IPS-18c (cell line): ENCODE measurements around the gene ATP5MG.
"Not testable (repeated sequence)": the region's sequence is repeated elsewhere in the genome, so short reads cannot be mapped to it uniquely, and the experiment has no call there.

Experiments
- H3K4me3 ChIP-seq: 2 replicates; pipeline ENCODE4 v1.7.0; 2013; ENCODE audit warnings: low read depth, mild to moderate bottlenecking, low read length, moderate library complexity; ENCODE audit not compliant: insufficient read depth
- H3K9me3 ChIP-seq: one replicate; pipeline ENCODE4 v1.6.1; 2013; ENCODE audit warnings: mild to moderate bottlenecking, low read length, moderate library complexity; ENCODE audit not compliant: control insufficient read depth, insufficient read depth

Gene ATP5MG

GRCh38 chr11:118398791-118399559, 2.4 kb upstream of the ATP5MG start:
- H3K4me3 ChIP-seq, result no peak overlapping the region

GRCh38 chr11:118401880-118402590, 629 bp downstream of the ATP5MG start:
- peak overlapping the region; percentile 96 for H3K4me3 ChIP-seq
- no peaks in the 10 kb centered on the region for H3K9me3 ChIP-seq

More at GRCh38 chr11:118398791-118399559, 2.4 kb upstream of the ATP5MG start:
- no peaks in the 10 kb centered on the region for H3K9me3 ChIP-seq

DNA sequence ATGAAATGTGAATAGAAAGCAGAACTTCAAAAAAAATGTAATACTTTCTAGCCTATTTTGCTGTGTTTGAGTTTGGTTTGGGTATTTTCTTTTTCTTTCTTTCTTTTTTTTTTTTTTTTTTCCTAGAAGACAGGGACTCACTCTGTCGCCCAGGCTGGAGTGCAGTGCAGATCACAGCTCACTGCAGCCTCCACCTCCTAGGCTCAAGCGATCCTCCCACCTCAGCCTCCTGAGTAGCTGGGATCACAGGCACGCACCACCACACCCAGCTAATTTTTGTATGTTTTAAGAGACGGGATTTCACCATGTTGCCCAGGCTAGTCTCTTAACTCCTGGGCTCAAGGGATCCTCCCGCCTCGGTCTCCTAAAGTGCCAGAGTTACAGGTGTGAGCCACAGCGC, 1.2 kb downstream of the ATP5MG start:
- peak overlapping the region; percentile 96; the same call in 1 of the 2 replicates for H3K4me3 ChIP-seq
- H3K9me3 ChIP-seq, result not testable (repeated sequence)

DNA sequence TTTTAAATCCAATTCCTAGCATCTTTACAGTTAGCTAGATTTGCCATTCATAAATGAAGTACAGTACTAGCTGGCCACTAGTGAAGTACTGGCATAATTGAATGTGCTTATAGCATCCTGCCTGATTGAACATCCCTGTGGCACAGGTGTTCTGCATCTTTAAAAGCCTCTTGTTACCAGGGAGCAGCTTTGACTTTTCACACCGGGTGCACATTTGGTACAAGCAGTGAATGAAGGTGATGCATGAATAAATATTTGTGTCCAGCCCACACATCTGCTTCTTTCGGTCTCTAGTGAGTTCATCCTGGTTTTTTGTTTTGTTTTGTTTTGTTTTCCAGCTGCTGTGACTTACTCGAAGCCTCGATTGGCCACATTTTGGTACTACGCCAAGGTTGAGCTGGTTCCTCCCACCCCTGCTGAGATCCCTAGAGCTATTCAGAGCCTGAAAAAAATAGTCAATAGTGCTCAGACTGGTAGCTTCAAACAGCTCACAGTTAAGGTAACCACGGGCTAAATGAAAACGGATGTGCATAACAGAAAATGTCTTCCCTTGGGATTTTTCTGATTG, 5.3 kb downstream of the ATP5MG start:
- H3K4me3 ChIP-seq, result no peak overlapping the region

DNA sequence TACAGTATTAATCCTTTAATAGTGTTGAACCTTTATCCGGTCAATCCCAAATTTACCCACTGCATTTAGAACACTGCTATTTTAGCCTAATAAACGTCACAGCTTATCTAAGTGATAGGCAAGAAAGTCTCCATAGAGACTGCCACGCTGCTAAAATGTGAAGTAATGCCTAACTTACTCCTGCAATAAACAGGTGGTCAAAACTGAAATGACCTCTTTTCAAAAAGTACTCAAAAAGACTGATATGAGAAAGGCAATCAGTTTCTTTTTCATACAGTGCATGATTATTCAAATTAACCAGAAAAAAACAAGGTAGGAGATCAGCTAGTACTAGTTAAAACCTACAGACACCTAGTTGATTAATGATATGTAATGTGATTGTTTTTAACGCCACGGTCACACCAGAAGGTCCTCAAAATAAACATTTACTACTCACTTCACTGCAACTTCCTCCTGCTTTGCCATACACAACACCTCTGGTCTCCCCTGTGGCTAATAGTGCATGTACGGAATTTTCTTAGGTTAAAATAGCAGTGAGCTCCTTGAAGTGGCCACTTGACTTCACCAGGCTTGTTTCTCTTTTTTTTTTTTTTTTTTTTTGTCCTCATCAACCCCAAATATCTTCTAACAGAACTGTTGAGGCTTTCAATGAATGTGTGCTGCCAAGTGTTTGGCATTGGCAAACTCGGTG, 8.8 kb downstream of the ATP5MG start:
- no peaks in the 10 kb centered on the region for H3K9me3 ChIP-seq
- H3K4me3 ChIP-seq, result no peak overlapping the region

More for the DNA sequence above, 5.3 kb downstream of the ATP5MG start:
- no peaks in the 10 kb centered on the region for H3K9me3 ChIP-seq

DNA sequence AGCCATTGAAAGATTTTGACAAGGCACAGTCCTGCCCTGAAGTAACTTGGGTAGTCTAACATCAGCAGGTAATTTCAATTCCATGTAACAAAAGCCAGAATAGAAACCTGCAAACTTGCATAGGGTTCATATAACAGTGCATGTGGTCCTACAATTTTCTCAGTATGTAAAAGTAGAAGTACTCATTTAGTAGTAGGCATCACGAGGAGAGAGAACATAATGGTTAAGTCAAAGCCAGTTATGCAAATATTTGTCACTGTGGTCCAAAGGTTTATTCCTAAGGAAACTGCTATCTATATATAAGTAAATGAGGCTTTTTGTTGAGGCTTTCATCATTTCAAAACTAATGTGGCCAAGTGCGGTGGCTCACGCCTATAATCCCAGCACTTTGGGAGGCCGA, 10.1 kb downstream of the ATP5MG start:
- no peaks in the 10 kb centered on the region for H3K9me3 ChIP-seq
- no peak overlapping the region for H3K4me3 ChIP-seq

- no peaks in the 10 kb centered on the region for H3K9me3 ChIP-seq
- no peak overlapping the region for H3K4me3 ChIP-seq
Measured at GRCh38 chr11:118412921-118413320, 11.5 kb downstream of the ATP5MG start.

- Histone ChIP-seq H3K9me3 (no peaks in the 10 kb centered on the region), H3K4me3 (no peak overlapping the region)
Measured at GRCh38 chr11:118415062-118415738, 13.8 kb downstream of the ATP5MG start.

DNA sequence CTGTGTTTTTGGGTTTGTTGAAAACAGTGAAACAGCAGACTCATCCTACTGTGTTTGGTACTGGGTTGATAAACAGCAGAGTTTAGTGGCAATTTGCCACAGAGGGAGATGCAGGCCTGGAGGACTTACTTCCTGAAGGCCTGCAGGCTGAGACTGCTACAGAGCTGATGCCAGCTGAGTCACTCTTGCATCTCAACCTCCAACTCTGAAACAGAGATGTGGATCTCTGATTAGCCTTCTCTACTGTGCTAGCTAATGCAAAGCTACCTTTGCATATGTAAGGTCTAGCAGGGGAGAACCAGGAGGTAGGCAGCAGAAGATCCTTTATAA, 14.3 kb downstream of the ATP5MG start:
- Histone ChIP-seq H3K9me3 (no peaks in the 10 kb centered on the region), H3K4me3 (no peak overlapping the region)

DNA sequence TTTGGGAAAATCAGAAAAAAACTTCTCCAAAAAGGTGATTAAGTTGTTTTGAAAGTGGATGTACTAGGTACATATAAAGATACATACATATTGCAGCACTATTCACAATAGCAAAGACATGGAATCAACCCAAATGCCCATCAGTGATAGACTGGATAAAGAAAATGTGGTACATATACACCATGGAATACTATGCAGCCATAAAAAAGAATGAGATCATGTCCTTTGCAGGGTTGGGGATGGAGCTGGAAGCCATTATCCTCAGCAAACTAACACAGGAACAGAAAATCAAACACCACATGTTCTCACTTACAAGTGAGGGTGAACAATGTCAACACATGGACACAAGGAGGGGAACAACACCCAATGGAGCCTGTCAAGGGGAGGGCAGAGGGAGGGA, 15.5 kb downstream of the ATP5MG start:
- H3K4me3 ChIP-seq, H3K9me3 ChIP-seq: not testable (repeated sequence)

GRCh38 chr11:118417801-118418200, 16.4 kb downstream of the ATP5MG start:
- H3K4me3 ChIP-seq, result no peak overlapping the region
- H3K9me3 ChIP-seq, result no peaks in the 10 kb centered on the region

DNA sequence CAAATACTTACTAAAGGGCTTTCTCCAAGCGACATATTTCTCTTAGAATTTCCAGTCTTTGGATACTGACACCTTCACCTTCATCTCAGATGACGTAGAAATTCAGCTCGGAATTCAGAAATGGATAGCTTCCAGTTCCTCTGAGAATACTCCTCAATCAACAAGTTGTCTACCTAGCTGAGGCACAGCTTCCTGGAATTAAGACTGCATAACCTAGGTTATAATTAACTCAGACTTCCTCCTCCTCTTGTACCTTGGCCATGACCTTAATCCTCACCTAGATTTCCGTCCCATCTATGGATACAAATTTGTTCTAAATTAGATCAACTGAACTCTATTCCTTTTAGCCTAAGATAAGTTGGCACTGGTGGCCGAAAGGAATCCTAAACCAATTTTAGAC, 17.4 kb downstream of the ATP5MG start:
- H3K9me3 ChIP-seq, result no peaks in the 10 kb centered on the region

GRCh38 chr11:118427707-118428106, 26.3 kb downstream of the ATP5MG start:
- no peak overlapping the region for H3K4me3 ChIP-seq

More for the DNA sequence above, 17.4 kb downstream of the ATP5MG start:
- no peak overlapping the region for H3K4me3 ChIP-seq

DNA sequence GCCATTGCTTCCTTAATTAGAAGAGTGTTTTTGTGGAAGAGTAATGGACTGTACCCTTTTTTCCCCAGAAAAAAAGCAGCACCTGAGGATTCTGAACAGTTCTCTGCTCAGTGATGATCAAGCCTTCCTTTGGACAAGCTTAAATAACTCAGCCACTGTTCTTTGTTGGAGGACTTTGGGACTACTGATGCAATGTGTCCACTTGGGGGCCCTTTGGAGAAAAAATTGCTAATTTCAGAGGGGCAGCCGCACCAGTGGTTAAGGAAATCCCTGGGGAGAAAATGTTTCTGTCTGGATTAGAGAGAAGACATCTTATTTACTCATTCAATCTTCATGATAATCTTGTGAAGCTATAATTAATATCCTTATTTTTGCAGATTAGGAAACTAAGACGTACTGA, 29.6 kb downstream of the ATP5MG start:
- Histone ChIP-seq H3K4me3 (no peak overlapping the region), H3K9me3 (no peaks in the 10 kb centered on the region)

More at GRCh38 chr11:118427707-118428106, 26.3 kb downstream of the ATP5MG start:
- no peaks in the 10 kb centered on the region for H3K9me3 ChIP-seq

DNA sequence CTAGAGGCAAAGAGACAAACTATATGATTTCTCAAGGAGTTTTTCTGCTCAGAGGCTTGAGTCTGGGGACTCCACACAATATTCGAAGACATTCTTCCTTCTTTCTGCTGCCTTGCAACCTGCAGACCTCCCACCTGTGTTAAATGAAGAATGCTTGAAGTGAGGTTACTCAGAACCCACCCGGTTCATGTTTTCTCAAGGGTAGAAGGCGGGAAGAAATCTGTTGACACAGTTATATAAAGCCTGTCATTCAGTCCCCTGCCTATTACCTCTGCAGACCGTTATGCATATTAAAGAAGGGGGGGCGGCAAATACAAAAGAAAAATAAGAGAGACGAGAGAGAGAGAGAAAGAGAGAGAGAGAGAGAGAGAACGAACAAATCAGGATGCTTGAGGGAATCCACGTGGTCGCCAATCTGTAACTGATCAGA, 32.7 kb downstream of the ATP5MG start:
- Histone ChIP-seq H3K4me3 (peak overlapping the region; percentile 87; the same call in 1 of the 2 replicates), H3K9me3 (no peaks in the 10 kb centered on the region)

DNA sequence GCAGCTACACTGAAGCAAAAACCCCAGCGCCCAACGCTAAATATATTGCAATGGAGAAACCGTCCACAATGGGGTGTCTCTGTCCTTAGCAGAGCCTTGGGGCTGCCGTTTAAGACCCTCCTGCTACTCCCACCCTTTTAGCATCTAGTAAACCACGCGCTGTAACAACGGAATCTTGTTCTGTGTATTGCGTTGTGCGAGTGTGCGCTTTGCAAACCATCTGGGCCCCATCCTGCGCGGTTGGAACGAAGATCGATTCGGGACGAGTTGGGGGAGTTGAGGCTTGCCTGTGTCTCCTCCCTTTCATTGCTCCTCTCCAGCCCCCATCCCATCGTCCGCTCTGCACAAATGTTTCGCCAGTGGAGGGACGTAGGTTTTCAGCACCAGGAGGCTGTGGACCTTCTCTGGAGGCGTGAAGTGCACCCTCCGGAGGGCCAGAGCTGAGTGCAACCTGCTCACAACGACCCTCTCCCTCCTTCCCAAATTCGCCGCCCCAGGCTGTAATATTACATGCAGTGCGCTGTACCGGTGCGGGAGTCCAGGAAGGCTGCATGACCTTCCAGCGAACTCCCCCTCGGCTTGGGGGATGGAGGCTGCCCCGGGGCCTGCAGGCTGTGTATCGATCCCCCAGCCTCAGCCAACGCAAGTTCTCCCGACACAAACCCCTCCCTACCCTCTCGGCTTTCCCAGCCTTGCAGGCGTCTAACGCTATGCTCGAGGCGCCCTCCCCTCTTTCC, 33.3 kb downstream of the ATP5MG start:
- H3K9me3 ChIP-seq, result no peaks in the 10 kb centered on the region
- peak overlapping the region; percentile 87 for H3K4me3 ChIP-seq
